H1 (cell line): Measurements from ENCODE around the gene GABRR2. TPM values are rescaled to one million over a fixed set of nuclear protein-coding genes. Genes with fewer than 3 reads are reported as not detected.

ENCODE experiments used
- CEBPB ChIP-seq: IDR thresholded peaks from 2 replicates; pipeline ENCODE4 v1.6.1; 2012; ENCODE audit warnings: low read depth, low read length
- MAFK ChIP-seq: IDR thresholded peaks from 2 replicates; pipeline ENCODE4 v1.6.1; 2012; ENCODE audit warnings: low read depth, mild to moderate bottlenecking, improper control_type of control experiment, low read length
- PHF8 ChIP-seq: fragments of 200-600 bp; sonication (generic); conservative IDR thresholded peaks from 2 replicates; pipeline ENCODE4 v1.7.1; 2012; ENCODE audit warnings: low read depth, mild to moderate bottlenecking, inconsistent platforms, low read length, moderate library complexity
- RXRA ChIP-seq: IDR thresholded peaks from 2 replicates; pipeline ENCODE4 v1.6.1; 2011; ENCODE audit warnings: low read depth, mild to moderate bottlenecking, low read length, moderate library complexity; ENCODE audit not compliant: insufficient read depth
- SP1 ChIP-seq: IDR thresholded peaks from 2 replicates; pipeline ENCODE4 v1.6.1; 2011; ENCODE audit warnings: low read depth, low read length
- SP2 ChIP-seq: IDR thresholded peaks from 2 replicates; pipeline ENCODE4 v1.6.1; 2012; ENCODE audit warnings: mild to moderate bottlenecking, low read length, inconsistent platforms
- TAF7 ChIP-seq: optimal IDR thresholded peaks from 2 replicates; pipeline ENCODE3; 2011; ENCODE audit warnings: low read depth, mild to moderate bottlenecking, inconsistent platforms, low read length, moderate library complexity, borderline replicate concordance
- TBP ChIP-seq: IDR thresholded peaks from 2 replicates; pipeline ENCODE4 v1.6.1; 2011; ENCODE audit warnings: low read depth, low read length, improper control_type of control experiment
- USF2 ChIP-seq: IDR thresholded peaks from 2 replicates; pipeline ENCODE4 v1.6.1; 2011; ENCODE audit warnings: low read length, improper control_type of control experiment
- polyA plus RNA-seq, 7 experiments: library from polyadenylated mRNA; depleted of rRNA in 3 of 7; stranded (reverse) in 5 of 7; unstranded in 2 of 7; fragments of >200 nt in 5 of 7; fragments of 200-250 nt in 2 of 7; gene quantifications; 1 replicate in 5 of 7; 2 replicates in 1 of 7; 4 replicates in 1 of 7; pipeline versions ENCODE4 v1.2.1 to v1.2.3, GENCODE V29; 2011 to 2013; ENCODE audit warnings: missing spikeins in 2 of 7, mixed read lengths in 2 of 7
- total RNA-seq: library from RNA; stranded (reverse); fragmentation: NEBNext Ultra II Directional; extraction: Animal tissue kit (Norgen Biotek cat#: 25700); gene quantifications from 2 replicates; pipeline ENCODE4 v1.2.1, GENCODE V29; 2021
- TF ChIP-seq, protein P1 (sequence below): fragments of 300-600 bp; sonication (generic); IDR thresholded peaks from 2 replicates; pipeline ENCODE4 v1.7.1; 2012; ENCODE audit warnings: low read length, moderate library complexity, mild to moderate bottlenecking, inconsistent platforms; ENCODE audit not compliant: insufficient replicate concordance

GABRR2 gene
- total and polyA plus RNA-seq, 2 of the 8 experiments (the other 6 are each of a cell fraction or from before 2014, with no cell fraction given), result not detected

DNA sequence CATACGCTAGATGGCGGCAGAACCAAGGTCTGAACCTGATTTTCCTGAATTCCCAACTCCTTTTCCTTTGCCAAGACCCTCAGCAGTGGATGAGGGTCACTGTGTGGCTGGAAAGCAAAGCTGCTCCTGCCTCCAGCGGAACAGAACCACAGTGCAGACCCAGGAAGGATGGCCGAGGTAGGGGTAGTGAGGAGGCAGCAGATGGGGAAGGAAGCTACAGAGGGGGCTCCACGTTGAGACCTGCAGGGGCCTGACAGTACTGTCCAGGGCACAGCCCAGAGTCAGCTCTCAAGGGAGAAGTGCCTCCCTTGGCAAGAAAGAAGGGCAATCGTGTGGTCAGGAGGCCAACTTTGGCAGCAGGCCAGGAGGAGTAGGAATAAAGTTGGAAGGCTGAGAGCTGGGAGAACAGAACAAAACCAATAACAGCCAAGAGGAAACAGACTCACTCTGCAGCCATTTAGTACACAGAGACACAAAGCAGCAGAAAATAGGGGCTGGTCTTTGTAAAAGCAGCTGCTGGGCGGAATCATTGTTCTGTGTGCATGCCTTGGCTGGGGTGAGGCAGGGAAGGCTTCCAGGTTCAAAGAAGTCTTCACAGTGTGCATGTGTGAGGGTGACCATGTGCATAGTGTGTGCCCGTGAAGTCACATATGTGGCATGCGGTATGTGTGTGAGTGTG is 3.1 kb downstream of the GABRR2 start (continued):
- TF ChIP-seq, protein P1, sequence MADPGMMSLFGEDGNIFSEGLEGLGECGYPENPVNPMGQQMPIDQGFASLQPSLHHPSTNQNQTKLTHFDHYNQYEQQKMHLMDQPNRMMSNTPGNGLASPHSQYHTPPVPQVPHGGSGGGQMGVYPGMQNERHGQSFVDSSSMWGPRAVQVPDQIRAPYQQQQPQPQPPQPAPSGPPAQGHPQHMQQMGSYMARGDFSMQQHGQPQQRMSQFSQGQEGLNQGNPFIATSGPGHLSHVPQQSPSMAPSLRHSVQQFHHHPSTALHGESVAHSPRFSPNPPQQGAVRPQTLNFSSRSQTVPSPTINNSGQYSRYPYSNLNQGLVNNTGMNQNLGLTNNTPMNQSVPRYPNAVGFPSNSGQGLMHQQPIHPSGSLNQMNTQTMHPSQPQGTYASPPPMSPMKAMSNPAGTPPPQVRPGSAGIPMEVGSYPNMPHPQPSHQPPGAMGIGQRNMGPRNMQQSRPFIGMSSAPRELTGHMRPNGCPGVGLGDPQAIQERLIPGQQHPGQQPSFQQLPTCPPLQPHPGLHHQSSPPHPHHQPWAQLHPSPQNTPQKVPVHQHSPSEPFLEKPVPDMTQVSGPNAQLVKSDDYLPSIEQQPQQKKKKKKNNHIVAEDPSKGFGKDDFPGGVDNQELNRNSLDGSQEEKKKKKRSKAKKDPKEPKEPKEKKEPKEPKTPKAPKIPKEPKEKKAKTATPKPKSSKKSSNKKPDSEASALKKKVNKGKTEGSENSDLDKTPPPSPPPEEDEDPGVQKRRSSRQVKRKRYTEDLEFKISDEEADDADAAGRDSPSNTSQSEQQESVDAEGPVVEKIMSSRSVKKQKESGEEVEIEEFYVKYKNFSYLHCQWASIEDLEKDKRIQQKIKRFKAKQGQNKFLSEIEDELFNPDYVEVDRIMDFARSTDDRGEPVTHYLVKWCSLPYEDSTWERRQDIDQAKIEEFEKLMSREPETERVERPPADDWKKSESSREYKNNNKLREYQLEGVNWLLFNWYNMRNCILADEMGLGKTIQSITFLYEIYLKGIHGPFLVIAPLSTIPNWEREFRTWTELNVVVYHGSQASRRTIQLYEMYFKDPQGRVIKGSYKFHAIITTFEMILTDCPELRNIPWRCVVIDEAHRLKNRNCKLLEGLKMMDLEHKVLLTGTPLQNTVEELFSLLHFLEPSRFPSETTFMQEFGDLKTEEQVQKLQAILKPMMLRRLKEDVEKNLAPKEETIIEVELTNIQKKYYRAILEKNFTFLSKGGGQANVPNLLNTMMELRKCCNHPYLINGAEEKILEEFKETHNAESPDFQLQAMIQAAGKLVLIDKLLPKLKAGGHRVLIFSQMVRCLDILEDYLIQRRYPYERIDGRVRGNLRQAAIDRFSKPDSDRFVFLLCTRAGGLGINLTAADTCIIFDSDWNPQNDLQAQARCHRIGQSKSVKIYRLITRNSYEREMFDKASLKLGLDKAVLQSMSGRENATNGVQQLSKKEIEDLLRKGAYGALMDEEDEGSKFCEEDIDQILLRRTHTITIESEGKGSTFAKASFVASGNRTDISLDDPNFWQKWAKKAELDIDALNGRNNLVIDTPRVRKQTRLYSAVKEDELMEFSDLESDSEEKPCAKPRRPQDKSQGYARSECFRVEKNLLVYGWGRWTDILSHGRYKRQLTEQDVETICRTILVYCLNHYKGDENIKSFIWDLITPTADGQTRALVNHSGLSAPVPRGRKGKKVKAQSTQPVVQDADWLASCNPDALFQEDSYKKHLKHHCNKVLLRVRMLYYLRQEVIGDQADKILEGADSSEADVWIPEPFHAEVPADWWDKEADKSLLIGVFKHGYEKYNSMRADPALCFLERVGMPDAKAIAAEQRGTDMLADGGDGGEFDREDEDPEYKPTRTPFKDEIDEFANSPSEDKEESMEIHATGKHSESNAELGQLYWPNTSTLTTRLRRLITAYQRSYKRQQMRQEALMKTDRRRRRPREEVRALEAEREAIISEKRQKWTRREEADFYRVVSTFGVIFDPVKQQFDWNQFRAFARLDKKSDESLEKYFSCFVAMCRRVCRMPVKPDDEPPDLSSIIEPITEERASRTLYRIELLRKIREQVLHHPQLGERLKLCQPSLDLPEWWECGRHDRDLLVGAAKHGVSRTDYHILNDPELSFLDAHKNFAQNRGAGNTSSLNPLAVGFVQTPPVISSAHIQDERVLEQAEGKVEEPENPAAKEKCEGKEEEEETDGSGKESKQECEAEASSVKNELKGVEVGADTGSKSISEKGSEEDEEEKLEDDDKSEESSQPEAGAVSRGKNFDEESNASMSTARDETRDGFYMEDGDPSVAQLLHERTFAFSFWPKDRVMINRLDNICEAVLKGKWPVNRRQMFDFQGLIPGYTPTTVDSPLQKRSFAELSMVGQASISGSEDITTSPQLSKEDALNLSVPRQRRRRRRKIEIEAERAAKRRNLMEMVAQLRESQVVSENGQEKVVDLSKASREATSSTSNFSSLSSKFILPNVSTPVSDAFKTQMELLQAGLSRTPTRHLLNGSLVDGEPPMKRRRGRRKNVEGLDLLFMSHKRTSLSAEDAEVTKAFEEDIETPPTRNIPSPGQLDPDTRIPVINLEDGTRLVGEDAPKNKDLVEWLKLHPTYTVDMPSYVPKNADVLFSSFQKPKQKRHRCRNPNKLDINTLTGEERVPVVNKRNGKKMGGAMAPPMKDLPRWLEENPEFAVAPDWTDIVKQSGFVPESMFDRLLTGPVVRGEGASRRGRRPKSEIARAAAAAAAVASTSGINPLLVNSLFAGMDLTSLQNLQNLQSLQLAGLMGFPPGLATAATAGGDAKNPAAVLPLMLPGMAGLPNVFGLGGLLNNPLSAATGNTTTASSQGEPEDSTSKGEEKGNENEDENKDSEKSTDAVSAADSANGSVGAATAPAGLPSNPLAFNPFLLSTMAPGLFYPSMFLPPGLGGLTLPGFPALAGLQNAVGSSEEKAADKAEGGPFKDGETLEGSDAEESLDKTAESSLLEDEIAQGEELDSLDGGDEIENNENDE, result no peak
- TF ChIP-seq CEBPB (no peak), TBP (0 out of 2 replicates have a peak, but pooled peaks have one; percentile 29), MAFK (no peak), TAF7 (no peak), SP1 (no peak), RXRA (no peak), PHF8 (no peak), USF2 (no peak), SP2 (no peak)
